Testis (tissue), 3 donors: ENCODE results near the gene DNA2. TPM values are rescaled to one million over a fixed set of nuclear protein-coding genes. Genes with fewer than 3 reads are reported as not detected.
"Not testable (repeated sequence)": the region's sequence is repeated elsewhere in the genome, so short reads cannot be mapped to it uniquely, and the experiment has no call there.

Experiments
- DNase-seq: peaks from one replicate; pipeline ENCODE4 v3.0.0-alpha.2; 2019
- H3K27ac ChIP-seq, 2 donors: fragments of 200-600 bp; sonication (generic); one replicate each; pipeline ENCODE4 v1.5.1; 2019
- H3K27me3 ChIP-seq: fragments of 200-600 bp; sonication (generic); one replicate; pipeline ENCODE4 v1.5.1; 2019
- H3K36me3 ChIP-seq: fragments of 200-600 bp; sonication (generic); one replicate; pipeline ENCODE4 v1.5.1; 2017; ENCODE audit warnings: low read depth; ENCODE audit errors: missing control alignments
- H3K4me1 ChIP-seq: fragments of 200-600 bp; sonication (generic); one replicate; pipeline ENCODE4 v1.5.1; 2019
- H3K4me3 ChIP-seq, 2 donors: fragments of 200-600 bp; sonication (generic); one replicate each; pipeline ENCODE4 v1.5.1; 2017 to 2019
- H3K9me3 ChIP-seq: fragments of 200-600 bp; sonication (generic); one replicate; pipeline ENCODE4 v1.5.1; 2017
- POLR2A ChIP-seq: fragments of 450-650 bp; IDR thresholded peaks from one replicate; pipeline ENCODE4 v1.6.1; 2017; ENCODE audit warnings: antibody characterized with exemption, mild to moderate bottlenecking, moderate library complexity
- WGBS, 2 donors: methylation state at CpG; one replicate each; pipeline ENCODE4 v1.1.5; 2018; 5-methylcytosine and 5-hydroxymethylcytosine counted together
- intact Hi-C: fragments of 100-400 bp; cut with DNase I; formaldehyde crosslinking; loops from one replicate; pipeline ENCODE4 v1.15.1; 2023; ENCODE audit warnings: low total_unique reads
- polyA plus RNA-seq: library from polyadenylated mRNA; stranded (reverse); fragments of 350-450 nt; fragmentation: Illumina TruSeq; extraction: RNeasy Lipid Tissue Mini Kit (QIAGEN cat#74804); gene quantifications from one replicate; pipeline ENCODE4 v1.2.3, GENCODE V29; 2014; ENCODE audit warnings: low read depth, low replicate concordance; ENCODE audit not compliant: insufficient read depth
- total RNA-seq, 2 donors: library from RNA; depleted of rRNA; stranded (reverse); fragments of >200 nt; gene quantifications; one replicate each; pipeline ENCODE4 v1.2.3, GENCODE V29; 2016
- TF ChIP-seq, protein P1 (sequence below), 3 experiments: fragments of 450-650 bp in 2 of 3; fragments of 200-600 bp in 1 of 3; sonication (generic) in 1 of 3; IDR thresholded peaks; one replicate each; pipeline ENCODE4 v1.5.1; 2016 to 2019; ENCODE audit warnings: antibody characterized with exemption in 3 of 3, mild to moderate bottlenecking in 2 of 3, moderate library complexity in 1 of 3

The DNA2 gene
- total and polyA plus RNA-seq, 3 donors from 2014 or later, result 5.9 to 7.6 (median 5.9) TPM

DNA sequence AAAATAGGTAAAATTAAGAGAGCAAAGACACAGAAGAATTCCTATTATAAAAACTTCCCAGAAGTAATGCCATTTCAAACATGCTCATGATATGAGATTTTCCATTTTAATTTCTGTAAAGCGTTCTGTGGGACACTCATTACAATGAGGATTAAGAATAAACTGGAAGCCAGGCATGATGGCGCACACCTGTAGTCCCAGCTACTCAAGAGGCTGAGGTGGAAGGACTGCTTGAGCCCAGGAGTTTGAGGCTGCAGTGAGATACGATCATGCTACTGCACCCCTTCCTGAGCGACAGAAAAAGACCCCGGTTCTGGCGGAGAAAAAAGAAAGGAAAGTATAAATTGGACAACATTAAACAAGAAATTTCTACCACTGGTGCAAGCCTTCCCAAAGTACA, 1.5 kb downstream of the DNA2 start:
- Histone ChIP-seq H3K36me3 (no peaks in the 10 kb centered on the region), H3K4me3 (no peak overlapping the region), H3K9me3 (no peaks in the 10 kb centered on the region), H3K4me1 (peaks cover 6% of the 10 kb centered on the region), H3K27me3 (no peaks in the 10 kb centered on the region), H3K27ac (no peak overlapping the region)
- 32 to 50% methylated on average over 6 of the region's 6 CpGs for WGBS, 2 donors
- no peak for TF ChIP-seq POLR2A
- TF ChIP-seq, protein P1, sequence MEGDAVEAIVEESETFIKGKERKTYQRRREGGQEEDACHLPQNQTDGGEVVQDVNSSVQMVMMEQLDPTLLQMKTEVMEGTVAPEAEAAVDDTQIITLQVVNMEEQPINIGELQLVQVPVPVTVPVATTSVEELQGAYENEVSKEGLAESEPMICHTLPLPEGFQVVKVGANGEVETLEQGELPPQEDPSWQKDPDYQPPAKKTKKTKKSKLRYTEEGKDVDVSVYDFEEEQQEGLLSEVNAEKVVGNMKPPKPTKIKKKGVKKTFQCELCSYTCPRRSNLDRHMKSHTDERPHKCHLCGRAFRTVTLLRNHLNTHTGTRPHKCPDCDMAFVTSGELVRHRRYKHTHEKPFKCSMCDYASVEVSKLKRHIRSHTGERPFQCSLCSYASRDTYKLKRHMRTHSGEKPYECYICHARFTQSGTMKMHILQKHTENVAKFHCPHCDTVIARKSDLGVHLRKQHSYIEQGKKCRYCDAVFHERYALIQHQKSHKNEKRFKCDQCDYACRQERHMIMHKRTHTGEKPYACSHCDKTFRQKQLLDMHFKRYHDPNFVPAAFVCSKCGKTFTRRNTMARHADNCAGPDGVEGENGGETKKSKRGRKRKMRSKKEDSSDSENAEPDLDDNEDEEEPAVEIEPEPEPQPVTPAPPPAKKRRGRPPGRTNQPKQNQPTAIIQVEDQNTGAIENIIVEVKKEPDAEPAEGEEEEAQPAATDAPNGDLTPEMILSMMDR (IDR thresholded peaks at IDR 0.05), result no peak
- intact Hi-C loops, result no loop called here
- DNase-seq, result no peak

DNA sequence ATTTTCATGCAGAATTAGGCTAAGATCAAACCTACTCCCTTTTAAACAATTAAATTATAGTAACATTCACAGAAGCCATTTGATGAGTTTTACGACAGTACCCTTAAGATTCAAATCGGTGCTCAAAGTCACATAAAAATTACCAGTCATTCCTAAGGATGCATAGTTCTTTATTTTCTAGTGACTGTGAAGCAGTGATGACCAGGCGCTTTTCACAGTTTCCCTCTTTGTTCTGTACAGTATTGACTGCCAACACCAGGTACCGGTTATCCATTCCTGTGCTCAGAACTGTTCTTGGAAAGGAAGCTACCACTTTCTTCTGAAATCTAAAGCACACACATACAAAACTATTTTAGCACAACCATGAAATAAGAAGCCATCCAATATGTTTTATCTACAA, 1.9 kb downstream of the DNA2 start:
- WGBS, 2 donors, result 89 to 90% methylated on average over 4 of the region's 4 CpGs
- Histone ChIP-seq H3K9me3 (no peaks in the 10 kb centered on the region), H3K27me3 (no peaks in the 10 kb centered on the region), H3K36me3 (no peaks in the 10 kb centered on the region), H3K4me1 (peaks cover 6% of the 10 kb centered on the region), H3K4me3 (no peak overlapping the region), H3K27ac (no peak overlapping the region)
- TF ChIP-seq, protein P1 (IDR thresholded peaks at IDR 0.05), result no peak
- TF ChIP-seq POLR2A, result no peak
- no peak for DNase-seq
- intact Hi-C loops, result no loop called here

DNA sequence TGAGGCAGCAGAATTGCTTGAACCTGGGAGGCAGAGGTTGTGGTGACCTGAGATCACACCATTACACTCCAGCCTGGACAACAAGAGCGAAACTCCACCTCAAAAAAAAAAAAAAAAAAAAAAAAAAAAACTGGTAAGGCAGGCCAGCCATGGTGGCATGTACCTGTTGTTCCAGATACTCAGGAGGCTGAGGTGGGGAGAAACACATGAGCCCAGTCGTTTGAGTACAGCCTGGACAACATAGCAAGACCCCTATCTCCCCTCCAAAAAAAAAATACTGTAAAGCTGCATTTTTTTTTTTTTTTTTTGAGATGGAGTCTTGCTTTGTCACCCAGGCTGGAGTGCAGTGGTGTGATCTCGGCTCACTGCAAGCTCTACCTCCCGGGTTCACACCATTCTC, 7.0 kb downstream of the DNA2 start:
- H3K9me3 ChIP-seq, DNase-seq, intact Hi-C loops, H3K27ac ChIP-seq, H3K4me3 ChIP-seq, H3K4me1 ChIP-seq, H3K36me3 ChIP-seq, H3K27me3 ChIP-seq: not testable (repeated sequence)
- 87 to 89% methylated on average over 4 of the region's 4 CpGs for WGBS, 2 donors

DNA sequence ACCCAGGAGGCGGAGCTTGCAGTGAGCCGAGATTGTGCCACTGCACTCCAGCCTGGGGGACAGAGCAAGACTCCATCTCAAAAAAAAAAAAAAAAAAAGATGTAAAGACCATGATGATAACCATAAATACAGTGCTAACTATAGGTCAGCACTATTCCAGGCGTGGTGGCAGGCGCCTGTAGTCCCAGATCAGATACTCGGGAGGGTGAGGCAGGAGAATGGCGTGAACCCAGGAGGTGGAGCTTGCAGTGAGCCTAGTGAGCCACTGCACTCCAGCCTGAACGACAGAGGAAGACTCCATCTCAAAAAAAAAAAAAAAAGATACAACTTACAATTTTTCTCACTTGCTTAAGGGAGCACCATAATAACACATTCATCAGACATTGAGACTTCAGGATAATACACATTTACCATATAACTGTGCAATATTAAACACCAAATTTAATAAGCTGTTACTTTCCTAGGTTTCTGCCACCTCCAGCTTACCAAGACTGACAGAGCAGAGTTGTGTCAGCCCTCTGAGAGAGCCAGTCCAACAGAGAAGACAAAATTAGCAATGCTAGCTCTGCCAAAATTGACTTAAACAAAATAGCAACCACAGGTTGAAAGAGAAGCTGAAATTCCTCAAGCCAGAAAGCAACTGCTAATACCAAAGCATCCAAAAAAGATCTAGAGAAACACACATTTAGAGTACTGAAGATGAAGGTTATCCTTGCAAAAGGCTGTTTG, 8.2 kb downstream of the DNA2 start:
- Histone ChIP-seq H3K27me3 (no peaks in the 10 kb centered on the region), H3K36me3 (no peaks in the 10 kb centered on the region), H3K27ac (no peak overlapping the region), H3K4me1 (no peaks in the 10 kb centered on the region), H3K4me3 (no peak overlapping the region), H3K9me3 (no peaks in the 10 kb centered on the region)
- no peak for DNase-seq
- TF ChIP-seq, protein P1 (IDR thresholded peaks at IDR 0.05), result no peak
- no peak for TF ChIP-seq POLR2A
- WGBS, 2 donors, result 87 to 92% methylated on average over 7 of the region's 7 CpGs
- intact Hi-C loops, result no loop called here

DNA sequence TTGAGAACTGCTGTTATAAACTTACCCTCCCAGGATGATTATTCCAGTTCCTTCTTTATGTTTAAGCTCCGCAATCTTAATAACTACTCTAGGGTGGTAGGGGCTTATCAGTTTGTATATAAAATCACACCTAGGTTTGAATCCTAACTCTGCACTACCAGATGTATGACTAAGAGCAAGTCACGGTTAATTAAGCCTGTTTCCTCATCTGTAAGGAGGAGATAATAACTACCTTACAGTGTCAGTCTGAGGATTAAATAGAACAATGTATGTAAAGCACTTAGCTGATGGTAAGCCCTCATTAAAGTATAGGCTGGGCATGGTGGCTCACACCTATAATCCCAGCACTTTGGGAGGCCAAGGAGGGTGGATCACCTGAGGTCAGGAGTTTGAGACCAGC, 9.2 kb downstream of the DNA2 start:
- intact Hi-C loops, result no loop called here
- Histone ChIP-seq H3K36me3 (no peaks in the 10 kb centered on the region), H3K4me3 (no peak overlapping the region), H3K4me1 (no peaks in the 10 kb centered on the region), H3K27me3 (no peaks in the 10 kb centered on the region), H3K27ac (no peak overlapping the region), H3K9me3 (no peaks in the 10 kb centered on the region)
- 95 to 98% methylated on average over 2 of the region's 2 CpGs for WGBS, 2 donors
- DNase-seq, result no peak
- TF ChIP-seq, protein P1 (IDR thresholded peaks at IDR 0.05), result no peak
- TF ChIP-seq POLR2A, result no peak
